LNCaP clone FGC (cell line): ENCODE data around the gene GPATCH8.

Experiments used
- DNase-seq: peaks from one replicate; pipeline ENCODE4 v3.0.0-alpha.2; 2011; ENCODE audit warnings: low read depth
- H3K4me3 ChIP-seq: 2 replicates; pipeline ENCODE4 v1.5.1; 2011; ENCODE audit warnings: mild to moderate bottlenecking, low read depth, low read length, control low read depth
- TF ChIP-seq, protein P1 (sequence below): IDR thresholded peaks from 2 replicates; pipeline ENCODE4 v1.5.1; 2012; ENCODE audit warnings: mild to moderate bottlenecking; ENCODE audit not compliant: control insufficient read depth, insufficient read depth; ENCODE audit errors: extremely low read depth

Gene GPATCH8

DNA sequence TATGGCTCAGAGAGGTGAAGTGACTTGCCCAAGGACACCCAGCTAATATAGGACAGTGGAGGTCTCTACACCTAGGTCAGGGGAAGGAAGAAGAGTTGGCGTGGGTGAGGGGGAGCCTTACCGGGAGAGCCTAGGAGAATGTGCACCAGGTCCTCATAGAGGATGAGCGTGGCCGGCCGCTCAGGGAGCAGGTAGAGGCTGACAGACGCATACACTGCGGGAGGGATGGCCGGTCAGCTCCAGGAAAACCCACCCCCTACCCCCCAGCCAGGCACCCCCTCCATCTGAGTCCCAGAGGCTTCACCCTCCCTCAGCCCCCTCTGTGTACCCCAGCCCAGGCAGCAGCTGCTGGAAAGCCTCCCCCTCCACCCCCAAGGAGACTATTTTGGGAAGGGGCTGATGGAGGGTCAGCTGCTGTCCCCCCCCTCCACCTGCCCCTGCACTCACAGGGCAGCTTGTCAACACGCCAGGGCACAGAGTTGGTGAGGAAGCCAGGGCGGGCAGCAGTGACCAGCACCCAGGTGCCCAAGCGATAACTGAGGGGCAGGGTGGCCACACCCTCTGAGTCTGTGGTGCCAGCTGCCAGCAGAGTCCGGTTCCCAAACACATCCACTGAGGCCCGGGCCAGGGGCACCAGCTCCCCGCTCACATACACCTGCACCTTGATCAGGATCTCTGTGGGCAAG is 143.6 kb downstream of the GPATCH8 start:
- TF ChIP-seq, protein P1, sequence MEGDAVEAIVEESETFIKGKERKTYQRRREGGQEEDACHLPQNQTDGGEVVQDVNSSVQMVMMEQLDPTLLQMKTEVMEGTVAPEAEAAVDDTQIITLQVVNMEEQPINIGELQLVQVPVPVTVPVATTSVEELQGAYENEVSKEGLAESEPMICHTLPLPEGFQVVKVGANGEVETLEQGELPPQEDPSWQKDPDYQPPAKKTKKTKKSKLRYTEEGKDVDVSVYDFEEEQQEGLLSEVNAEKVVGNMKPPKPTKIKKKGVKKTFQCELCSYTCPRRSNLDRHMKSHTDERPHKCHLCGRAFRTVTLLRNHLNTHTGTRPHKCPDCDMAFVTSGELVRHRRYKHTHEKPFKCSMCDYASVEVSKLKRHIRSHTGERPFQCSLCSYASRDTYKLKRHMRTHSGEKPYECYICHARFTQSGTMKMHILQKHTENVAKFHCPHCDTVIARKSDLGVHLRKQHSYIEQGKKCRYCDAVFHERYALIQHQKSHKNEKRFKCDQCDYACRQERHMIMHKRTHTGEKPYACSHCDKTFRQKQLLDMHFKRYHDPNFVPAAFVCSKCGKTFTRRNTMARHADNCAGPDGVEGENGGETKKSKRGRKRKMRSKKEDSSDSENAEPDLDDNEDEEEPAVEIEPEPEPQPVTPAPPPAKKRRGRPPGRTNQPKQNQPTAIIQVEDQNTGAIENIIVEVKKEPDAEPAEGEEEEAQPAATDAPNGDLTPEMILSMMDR = no peak
- no peak overlapping the region for H3K4me3 ChIP-seq
- DNase-seq = no peak

DNA sequence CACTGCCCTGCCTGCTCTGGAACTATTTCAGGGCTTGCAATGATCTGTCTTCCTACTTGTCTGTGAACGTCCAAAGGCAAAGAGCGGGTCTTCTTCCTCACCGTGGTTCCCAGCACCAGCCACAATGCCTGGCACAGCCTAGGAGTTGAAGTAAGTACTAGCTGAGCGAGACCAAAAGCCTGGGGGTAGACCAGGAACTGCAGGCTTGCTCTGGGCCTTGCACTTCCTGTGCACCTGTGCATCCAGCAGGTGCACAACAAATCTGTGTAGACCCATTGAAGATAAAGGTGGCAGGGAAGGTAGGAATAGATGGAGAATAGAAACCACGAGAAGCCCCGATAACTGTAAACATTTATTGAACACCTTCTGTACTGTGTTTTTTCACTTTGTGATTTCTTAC is 144.2 kb downstream of the GPATCH8 start:
- TF ChIP-seq, protein P1 = no peak
- H3K4me3 ChIP-seq = no peak overlapping the region
- no peak for DNase-seq

DNA sequence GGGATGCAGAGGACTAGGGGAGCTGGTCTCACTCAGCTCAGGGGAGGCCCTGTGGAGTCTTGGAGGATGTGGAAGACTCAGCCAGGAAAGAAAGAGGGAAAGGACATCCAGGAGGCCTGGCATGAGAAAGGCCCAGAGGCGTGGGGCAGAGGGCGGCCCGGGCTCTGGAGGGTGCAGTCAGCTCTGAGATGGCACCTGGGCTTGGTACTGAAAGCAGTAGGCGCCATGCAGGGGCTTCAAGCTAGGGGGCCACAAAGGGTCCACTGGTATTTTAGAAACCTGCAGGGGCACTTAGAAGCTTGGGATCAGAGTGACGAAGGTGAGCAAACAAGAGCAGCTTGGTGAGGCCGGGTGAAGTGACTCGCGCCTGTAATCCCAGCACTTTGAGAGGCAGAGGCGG is 145.1 kb downstream of the GPATCH8 start:
- no peak for DNase-seq
- H3K4me3 ChIP-seq = no peak overlapping the region
- TF ChIP-seq, protein P1 = no peak

DNA sequence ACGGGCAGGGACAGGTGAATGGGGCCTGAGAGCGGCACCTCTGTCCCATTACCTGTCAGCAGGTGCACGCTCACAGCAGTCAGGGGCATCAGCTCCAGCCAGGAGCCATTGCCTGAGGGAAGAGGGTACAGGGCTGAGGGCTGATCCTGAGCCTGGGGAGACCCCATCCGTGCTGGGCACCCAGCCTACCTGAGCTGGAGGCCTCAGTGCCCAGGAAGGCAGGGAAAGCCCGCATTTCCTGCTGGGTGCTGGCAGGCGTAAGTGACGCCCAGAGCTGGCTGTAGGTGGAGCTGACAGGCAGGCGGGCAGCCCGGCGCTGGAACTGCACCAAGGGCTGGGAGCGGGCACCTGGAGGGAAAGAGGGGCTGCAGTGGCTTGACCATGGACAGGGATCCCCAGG is 147.0 kb downstream of the GPATCH8 start:
- TF ChIP-seq, protein P1 = no peak
- H3K4me3 ChIP-seq = no peak overlapping the region
- no peak for DNase-seq

DNA sequence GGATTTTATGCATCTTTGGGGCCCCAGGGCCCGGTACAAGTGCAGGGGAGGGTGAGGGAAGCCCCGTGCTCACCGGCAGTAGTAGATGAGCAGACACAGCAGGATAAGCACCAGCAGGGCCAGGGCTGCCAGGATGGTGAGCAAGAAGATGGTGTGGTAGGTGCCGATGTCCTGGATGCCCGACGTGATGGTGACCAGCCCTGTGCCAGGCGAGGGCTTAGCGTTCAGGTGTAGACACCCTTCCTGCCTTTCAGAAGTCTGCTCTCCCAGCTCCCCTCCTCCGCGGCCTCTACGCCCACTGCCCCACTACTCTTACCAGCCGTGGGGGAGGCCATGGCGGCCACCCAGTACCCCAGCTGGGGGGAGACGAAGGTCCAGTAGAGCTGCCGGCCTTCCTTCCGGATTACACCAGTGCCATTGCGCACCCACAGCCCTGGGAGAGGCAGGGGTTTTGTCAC is 147.5 kb downstream of the GPATCH8 start:
- TF ChIP-seq, protein P1 = no peak
- no peak overlapping the region for H3K4me3 ChIP-seq
- no peak for DNase-seq

DNA sequence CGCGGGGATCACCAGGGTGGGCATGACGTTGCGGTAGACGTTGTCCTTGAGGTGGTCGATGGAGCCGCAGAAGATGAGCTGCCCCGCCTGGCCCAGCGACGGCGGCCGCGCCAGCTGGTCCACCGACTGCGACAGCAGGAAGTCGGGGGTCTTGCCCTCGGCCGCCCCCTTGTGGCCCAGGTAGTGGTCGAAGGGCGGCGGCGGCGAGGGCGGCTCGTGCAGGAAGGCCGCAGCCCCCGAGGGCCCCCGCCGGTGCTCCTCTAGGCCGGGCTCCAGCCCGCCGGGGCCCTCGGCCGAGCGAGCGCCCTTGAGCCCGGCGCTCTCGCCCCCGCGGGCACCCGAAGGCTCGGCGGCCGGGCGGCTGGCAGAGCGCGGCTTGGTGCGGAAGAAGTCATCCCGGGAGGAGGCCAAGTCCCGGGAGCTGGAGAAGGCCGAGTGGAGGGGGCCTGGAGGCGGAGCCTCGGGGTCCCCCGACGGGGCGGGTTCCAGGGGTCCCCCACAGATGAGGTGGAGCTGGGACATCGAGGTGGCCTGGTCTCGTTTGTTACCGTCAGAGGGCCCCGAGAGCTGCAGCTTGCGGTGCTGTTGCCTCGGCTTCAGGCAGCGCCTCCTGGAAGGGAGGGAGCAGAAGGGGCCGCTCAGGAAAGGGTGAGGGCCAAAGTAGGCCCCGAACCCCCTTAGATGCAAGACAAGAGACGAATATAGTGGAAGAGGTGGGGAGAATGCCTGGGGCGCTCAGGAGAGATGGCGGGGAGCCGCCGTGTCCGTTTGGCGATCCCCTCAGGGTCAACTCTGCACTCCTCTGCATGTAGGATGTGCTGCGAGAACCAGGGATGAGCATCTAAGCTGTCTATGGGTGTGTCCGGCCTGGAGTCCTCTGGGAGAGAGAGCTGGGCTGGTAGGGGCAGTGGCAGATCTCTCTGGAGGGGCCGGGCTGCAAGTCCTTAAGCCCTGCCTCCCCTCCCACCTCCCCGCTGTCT is 148.3 kb downstream of the GPATCH8 start:
- TF ChIP-seq, protein P1 = no peak
- H3K4me3 ChIP-seq = no peak overlapping the region
- DNase-seq = no peak
